Embryonic facial prominence (tissue), 1 donor: ENCODE data around the gene HBG2.
"Not testable (repeated sequence)": the region's sequence is repeated elsewhere in the genome, so short reads cannot be mapped to it uniquely, and the experiment has no call there.

Experiments
- DNase-seq: peaks from one replicate; pipeline ENCODE4 v3.0.0-alpha.2; 2016; ENCODE audit errors: extremely low spot score

Gene HBG2

GRCh38 chr11:5254646-5255413, at the start of gene HBG2:
Gene HBG2, minus strand, starts transcription at chr11:5254781. Its CDS starts 53 bp downstream, at chr11:5254728.
- not testable (repeated sequence) for DNase-seq

- DNase-seq, result no peak
Observed at GRCh38 chr11:5304046-5304445, 49.5 kb upstream of the HBG2 start.

- DNase-seq, result no peak
Observed at GRCh38 chr11:5303626-5304025, 49.0 kb upstream of the HBG2 start.

DNA sequence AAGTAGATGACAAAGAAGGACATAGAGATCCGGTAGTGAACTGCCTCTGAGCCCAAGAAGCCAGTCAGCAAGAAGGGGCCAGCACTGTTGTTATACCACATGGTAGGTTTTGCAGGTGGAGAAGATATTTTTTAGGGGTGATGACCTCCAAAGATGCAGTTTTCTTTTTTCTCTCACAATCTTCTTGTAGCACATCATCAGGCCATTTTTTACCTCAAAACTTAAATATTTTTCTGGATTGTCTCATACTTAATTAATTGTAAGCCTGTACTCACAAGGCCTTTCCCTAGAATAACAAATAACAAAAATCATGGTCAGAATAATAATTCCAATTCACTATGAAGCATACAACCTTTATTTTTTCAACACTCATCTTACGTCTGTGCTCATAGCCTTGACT, 47.3 kb upstream of the HBG2 start, which contains the start of gene OR51B4:
Gene OR51B4 (minus strand): TSS at position 101 of the 400 bp plus-strand sequence. CDS start 0 bp downstream, at position 101.
- no peak for DNase-seq

GRCh38 chr11:5300251-5300650, 45.7 kb upstream of the HBG2 start:
- no peak for DNase-seq

DNA sequence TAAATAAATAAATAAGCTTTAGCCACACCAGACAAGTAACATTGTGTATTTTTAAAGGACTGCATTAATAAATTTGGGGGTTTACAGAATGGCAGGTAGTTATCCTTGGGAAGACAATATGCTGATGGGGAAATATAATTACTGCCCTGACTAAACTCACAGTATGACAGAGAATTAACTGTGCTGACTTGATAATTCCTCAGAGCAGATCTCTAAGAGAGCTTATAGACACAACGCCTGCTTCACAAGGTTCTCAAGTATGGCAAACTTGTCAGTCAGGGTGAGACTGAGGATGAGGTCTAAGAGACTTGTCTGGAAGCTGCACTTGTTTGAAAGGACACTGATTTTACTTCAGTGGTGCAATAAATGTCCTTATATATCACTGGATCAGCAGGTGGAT, 43.9 kb upstream of the HBG2 start:
- no peak for DNase-seq

DNA sequence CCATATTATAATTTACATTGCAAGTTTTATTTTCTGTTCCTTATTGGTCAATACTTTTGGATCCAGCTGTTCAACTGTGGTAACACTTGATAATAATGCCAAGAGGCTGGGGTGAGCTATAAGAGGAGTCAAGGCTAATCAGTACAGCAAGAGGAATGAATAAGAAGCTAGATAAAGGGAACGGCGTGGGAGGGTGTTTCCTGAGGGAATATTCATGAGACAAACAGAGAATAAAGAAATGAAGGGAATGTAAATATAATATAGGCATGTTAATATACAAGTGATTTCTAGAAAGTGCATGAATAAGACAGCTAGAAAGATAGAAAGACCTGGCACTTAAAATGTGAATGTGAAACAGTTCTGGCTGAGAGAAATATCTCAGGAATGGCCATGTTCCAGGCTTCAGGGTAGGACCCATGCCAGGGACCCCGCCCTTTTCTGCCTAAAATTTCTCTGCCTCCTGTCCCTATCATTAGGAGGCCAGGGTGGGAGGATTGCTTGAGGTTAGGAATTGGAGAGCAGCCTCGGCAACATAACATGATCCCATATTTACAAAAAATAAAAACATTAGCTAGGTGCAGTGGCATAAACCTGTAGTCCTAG, 43.2 kb upstream of the HBG2 start:
- DNase-seq, result no peak

DNA sequence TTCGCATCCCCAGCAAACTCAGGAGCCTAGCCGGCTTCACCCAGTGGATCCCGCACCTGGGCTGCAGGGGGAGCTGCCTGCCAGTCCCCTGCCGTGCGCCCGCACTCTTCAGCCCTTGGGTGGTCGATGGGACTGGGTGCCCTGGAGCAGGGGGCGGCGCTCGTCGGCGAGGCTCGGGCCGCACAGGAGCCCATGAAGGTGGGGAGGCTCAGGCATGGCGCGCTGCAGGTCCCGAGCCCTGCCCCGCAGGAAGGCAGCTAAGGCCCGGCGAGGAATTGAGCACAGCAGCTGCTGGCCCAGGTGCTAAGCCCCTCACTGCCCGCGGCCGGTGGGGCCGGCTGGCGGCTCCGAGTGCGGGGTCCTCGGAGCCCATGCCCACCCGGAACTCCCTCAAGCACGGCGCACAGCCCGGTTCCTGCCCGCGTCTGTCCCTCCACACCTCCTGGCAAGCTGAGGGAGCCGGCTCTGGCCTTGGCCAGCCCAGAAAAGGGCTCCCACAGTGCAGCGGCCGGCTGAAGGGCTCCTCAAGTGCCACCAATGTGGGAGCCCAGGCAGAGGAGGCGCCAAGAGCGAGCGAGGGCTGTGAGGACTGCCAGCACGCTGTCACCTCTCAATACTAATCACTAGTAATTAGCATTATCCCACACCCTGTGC, 39.9 kb upstream of the HBG2 start:
- not testable (repeated sequence) for DNase-seq

- no peak for DNase-seq
Observed at GRCh38 chr11:5293028-5293427, 38.4 kb upstream of the HBG2 start.

GRCh38 chr11:5291207-5291838, 36.7 kb upstream of the HBG2 start:
- no peak for DNase-seq

- DNase-seq, result no peak
Observed at GRCh38 chr11:5290106-5290505, 35.5 kb upstream of the HBG2 start.

- no peak for DNase-seq
Observed at GRCh38 chr11:5289696-5290095, 35.1 kb upstream of the HBG2 start.

GRCh38 chr11:5288906-5289550, 34.4 kb upstream of the HBG2 start:
- no peak for DNase-seq

DNA sequence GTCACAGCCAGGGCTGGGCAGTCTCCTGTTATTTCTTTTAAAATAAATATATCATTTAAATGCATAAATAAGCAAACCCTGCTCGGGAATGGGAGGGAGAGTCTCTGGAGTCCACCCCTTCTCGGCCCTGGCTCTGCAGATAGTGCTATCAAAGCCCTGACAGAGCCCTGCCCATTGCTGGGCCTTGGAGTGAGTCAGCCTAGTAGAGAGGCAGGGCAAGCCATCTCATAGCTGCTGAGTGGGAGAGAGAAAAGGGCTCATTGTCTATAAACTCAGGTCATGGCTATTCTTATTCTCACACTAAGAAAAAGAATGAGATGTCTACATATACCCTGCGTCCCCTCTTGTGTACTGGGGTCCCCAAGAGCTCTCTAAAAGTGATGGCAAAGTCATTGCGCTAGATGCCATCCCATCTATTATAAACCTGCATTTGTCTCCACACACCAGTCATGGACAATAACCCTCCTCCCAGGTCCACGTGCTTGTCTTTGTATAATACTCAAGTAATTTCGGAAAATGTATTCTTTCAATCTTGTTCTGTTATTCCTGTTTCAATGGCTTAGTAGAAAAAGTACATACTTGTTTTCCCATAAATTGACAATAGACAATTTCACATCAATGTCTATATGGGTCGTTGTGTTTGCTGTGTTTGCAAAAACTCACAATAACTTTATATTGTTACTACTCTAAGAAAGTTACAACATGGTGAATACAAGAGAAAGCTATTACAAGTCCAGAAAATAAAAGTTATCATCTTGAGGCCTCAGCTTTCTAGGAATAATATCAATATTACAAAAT, 33.7 kb upstream of the HBG2 start:
- DNase-seq, result no peak

GRCh38 chr11:5286901-5287300, 32.3 kb upstream of the HBG2 start:
- no peak for DNase-seq

DNA sequence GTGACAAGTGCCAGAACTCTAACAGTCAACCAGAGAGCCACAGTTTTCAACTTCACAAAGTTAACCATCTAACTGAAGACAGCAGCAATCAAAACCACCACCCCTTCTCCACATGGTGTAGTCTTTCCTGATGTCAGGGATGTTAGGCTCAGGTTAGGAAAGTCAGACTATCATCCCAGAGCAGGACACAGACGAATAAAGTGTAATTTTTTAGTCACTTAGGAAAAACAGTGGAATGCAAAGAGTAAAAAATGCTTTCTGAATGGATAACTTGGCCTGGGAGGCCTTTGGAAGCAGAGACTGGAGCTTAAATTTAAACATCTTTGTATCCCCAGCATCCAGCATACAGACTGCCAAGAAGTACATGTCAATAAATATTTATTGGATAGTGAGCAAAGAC, 31.8 kb upstream of the HBG2 start:
- DNase-seq, result no peak

GRCh38 chr11:5285703-5286340, 31.2 kb upstream of the HBG2 start:
- DNase-seq, result no peak

GRCh38 chr11:5284637-5285036, 30.1 kb upstream of the HBG2 start:
- DNase-seq, result no peak

GRCh38 chr11:5283882-5284281, 29.3 kb upstream of the HBG2 start:
- DNase-seq, result no peak

DNA sequence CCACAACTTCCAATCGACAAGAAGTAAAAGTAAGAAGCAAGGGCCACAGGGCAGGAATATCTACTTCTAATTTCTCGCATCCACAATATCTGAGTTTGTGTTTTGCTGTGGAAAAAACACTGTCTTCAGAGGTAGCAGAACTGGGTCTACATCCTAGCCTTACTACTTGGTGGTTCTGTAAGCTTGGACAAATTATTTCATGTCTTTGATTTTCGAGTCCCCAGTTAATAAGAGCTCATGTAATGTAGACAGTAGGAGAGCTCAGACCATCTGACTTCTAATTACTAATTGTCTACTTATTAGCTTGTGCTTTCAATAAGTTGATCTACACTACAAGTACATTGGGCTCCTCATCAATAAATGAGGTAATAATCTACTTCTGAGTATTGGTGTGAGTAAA, 28.5 kb upstream of the HBG2 start:
- no peak for DNase-seq

DNA sequence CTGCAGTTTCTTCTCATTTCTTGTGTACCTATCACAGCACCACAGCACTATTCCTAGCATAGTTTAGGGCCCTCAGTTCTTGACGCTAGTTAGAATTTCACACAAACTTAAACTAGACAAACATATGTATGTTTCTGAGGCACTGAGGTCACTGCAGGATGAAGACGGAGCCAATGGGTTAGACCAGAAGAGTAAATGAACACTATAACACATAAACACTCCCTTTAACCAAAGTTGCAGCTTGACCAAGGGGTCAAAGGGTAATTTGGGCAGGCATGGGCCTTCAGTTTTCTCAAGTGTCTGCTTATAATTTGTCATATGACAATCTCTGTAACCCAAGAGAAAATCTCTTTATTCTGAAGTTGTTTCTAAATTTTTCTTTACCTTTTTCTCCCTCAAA, 28.0 kb upstream of the HBG2 start:
- DNase-seq, result no peak
